HG02970 (cell line): ENCODE results near the gene EPSTI1.
"Not testable (repeated sequence)": the region's sequence is repeated elsewhere in the genome, so short reads cannot be mapped to it uniquely, and the experiment has no call there.

Experiments used
- ATAC-seq: cut with Tn5 transposase; IDR thresholded peaks from one replicate; pipeline ENCODE4 v1.9.1; 2021; ENCODE audit warnings: mild to moderate bottlenecking, moderate library complexity, moderate number of reproducible peaks; ENCODE audit not compliant: unreplicated experiment, low FRiP score

The EPSTI1 gene

GRCh38 chr13:42862370-42862769 is 129.7 kb downstream of the EPSTI1 start:
- not testable (repeated sequence) for ATAC-seq

- no peak for ATAC-seq
Observed at GRCh38 chr13:42860485-42860884, 131.6 kb downstream of the EPSTI1 start.

- no peak for ATAC-seq
Observed at GRCh38 chr13:42859760-42860159, 132.3 kb downstream of the EPSTI1 start.

- no peak for ATAC-seq
Observed at GRCh38 chr13:42855410-42855809, 136.6 kb downstream of the EPSTI1 start.

- ATAC-seq, result no peak
Observed at GRCh38 chr13:42852136-42852535, 139.9 kb downstream of the EPSTI1 start.

- ATAC-seq, result no peak
Observed at GRCh38 chr13:42849200-42849599, 142.8 kb downstream of the EPSTI1 start.

- no peak for ATAC-seq
Observed at GRCh38 chr13:42847891-42848663, 144.0 kb downstream of the EPSTI1 start.

GRCh38 chr13:42836930-42837690 is 154.9 kb downstream of the EPSTI1 start:
- no peak for ATAC-seq
